Coronary artery (tissue), 2 donors: ENCODE data around the gene TBC1D9B.
A peak's percentile ranks its signal among the peaks of the same experiment; 100 is the strongest.

Source experiments
- DNase-seq: peaks from one replicate; pipeline ENCODE4 v3.0.0-alpha.2; 2017; ENCODE audit warnings: low spot score
- H3K27ac ChIP-seq, 2 donors: fragments of 200-600 bp; sonication (generic); one replicate each; pipeline ENCODE4 v1.5.1; 2016 to 2019
- H3K4me3 ChIP-seq: fragments of 200-600 bp; sonication (generic); 2 replicates; pipeline ENCODE4 v1.5.1; 2016; ENCODE audit warnings: mild to moderate bottlenecking, moderate library complexity
- TF ChIP-seq, protein P1 (sequence below): fragments of 200-600 bp; sonication (generic); IDR thresholded peaks from one replicate; pipeline ENCODE4 v1.5.1; 2019; ENCODE audit warnings: antibody characterized with exemption

The TBC1D9B gene

DNA sequence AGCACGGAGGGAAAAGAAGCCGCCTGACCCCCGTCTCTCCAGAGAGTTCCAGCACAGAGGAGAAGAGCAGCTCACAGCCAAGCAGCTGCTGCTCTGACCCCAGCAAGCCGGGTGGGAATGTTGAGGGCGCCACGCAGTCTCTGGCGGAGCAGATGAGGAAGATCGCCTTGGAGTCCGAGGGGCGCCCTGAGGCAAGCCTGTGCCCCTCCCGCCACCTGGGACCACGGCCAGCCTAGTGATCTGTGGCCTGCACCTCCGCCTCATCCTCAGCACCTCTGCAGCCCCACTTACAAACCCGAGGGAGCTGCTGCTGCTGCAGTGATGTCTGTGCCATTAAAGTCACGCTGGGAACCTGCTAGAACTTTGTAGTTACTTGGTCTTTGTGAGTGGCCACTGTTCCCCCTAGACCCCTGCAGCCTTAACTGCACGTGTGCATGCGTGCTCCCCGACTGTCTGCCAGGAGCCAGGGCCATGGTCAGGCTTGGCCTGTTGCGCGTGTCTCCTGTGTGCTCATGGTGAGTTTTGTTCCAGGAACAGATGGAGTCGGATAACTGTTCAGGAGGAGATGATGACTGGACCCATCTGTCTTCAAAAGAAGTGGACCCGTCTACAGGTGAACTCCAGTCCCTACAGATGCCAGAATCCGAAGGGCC lies 74.5 kb downstream of the TBC1D9B start:
- Histone ChIP-seq H3K27ac (no peak overlapping the region), H3K4me3 (no peak overlapping the region)
- DNase-seq: no peak
- TF ChIP-seq, protein P1, sequence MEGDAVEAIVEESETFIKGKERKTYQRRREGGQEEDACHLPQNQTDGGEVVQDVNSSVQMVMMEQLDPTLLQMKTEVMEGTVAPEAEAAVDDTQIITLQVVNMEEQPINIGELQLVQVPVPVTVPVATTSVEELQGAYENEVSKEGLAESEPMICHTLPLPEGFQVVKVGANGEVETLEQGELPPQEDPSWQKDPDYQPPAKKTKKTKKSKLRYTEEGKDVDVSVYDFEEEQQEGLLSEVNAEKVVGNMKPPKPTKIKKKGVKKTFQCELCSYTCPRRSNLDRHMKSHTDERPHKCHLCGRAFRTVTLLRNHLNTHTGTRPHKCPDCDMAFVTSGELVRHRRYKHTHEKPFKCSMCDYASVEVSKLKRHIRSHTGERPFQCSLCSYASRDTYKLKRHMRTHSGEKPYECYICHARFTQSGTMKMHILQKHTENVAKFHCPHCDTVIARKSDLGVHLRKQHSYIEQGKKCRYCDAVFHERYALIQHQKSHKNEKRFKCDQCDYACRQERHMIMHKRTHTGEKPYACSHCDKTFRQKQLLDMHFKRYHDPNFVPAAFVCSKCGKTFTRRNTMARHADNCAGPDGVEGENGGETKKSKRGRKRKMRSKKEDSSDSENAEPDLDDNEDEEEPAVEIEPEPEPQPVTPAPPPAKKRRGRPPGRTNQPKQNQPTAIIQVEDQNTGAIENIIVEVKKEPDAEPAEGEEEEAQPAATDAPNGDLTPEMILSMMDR: no peak

- H3K4me3 ChIP-seq: no peak overlapping the region
- H3K27ac ChIP-seq: no peak overlapping the region
- DNase-seq: no peak
- TF ChIP-seq, protein P1: no peak
Measured at GRCh38 chr5:179832039-179832745, 75.5 kb downstream of the TBC1D9B start.

GRCh38 chr5:179830818-179831468 lies 76.8 kb downstream of the TBC1D9B start:
- H3K27ac ChIP-seq: no peak overlapping the region
- no peak for DNase-seq
- TF ChIP-seq, protein P1: no peak
- H3K4me3 ChIP-seq: no peak overlapping the region

DNA sequence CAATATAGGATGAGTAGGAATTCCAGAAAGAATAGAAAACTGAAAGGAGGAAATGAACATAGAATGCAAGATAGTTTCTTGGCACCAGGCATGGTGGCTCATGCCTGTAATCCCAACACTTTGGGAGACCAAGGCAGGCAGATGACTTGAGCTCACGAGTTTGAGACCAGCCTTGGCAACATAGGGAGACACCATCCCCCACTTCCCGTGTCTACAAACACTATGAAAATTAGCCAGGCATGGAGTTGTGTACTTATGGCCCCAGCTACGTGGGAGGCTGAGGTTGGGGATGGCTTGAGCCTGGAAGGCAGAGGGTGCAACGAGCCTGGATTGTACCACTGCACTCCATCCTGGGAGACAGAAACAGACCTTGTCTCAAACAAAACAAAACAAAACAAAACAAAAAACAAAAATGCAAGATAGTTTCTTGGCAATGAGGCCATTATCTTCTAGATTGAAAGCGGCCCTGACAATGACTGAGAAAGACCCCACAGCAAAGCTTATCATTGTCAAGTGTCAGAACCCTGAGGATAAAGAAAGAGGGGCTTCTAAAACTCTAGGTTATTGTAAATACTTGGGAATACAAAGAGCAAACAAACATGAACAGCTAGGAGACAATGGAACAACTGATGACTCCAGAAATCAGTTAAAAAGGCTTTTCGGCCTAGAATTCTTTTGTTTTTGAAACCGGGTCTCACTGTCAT lies 77.8 kb downstream of the TBC1D9B start:
- TF ChIP-seq, protein P1: no peak

DNA sequence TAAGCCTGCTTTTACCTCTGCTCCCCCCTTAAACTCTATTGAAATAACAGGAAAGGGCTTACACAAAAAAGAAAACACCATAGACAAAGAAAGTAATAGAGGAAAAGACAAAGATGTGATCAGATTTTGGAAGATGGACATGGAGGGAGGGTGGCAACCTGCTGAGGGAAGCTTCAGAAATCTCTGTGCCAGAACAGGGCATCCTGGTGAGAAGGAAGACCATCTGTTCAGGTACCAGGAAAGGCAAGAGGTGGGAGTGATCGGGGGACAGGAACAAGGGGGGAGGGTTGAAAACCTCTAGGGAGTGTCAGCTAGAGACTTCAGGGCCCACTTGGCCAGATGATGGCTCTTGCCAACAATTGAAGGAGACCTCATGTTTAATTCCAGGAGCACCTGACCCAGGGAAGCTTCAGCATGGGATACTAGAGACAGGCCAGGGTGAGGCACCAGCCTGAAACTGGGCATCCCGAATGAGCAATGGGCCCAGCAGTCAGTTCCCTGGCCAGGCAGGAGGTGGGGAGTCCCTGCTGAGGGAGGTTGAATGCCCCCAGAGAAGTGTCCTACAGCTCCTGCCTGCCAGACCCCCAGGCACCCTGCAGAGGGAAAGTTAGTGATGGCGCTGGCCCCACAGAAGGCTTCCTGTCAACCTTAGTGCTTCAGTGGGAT lies 78.8 kb downstream of the TBC1D9B start:
- TF ChIP-seq, protein P1: no peak
- H3K27ac ChIP-seq: peak overlapping the region in 1 of 2 donors; percentile 9

More for the DNA sequence above, 77.8 kb downstream of the TBC1D9B start:
- Histone ChIP-seq H3K27ac (no peak overlapping the region), H3K4me3 (no peak overlapping the region)
- DNase-seq: no peak

DNA sequence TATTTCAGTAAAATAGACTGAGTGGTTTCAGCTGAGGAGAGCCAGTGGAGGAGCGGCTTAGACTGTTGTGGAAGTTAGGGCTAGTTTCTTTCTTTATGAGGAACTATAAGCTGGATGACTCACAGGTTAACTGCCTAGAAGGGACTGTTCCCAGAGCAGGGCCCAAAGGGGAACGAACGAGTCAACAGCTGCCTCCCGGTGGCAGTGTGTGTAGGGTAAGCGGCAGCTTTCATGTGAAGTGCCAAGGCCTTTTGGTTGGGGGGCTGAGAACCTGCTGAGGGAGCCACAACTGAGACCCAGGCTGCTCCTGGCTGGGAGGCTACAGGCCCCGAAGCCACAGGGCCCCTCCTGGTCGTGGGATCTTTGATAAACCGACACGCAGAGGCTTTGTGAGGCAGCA lies 80.0 kb downstream of the TBC1D9B start:
- TF ChIP-seq, protein P1: no peak
- H3K27ac ChIP-seq: peak overlapping the region in 1 of 2 donors; percentile 17
- DNase-seq: no peak
- H3K4me3 ChIP-seq: no peak overlapping the region

More for the DNA sequence above, 78.8 kb downstream of the TBC1D9B start:
- H3K4me3 ChIP-seq: no peak overlapping the region
- DNase-seq: no peak
